NCI-H2081 (cell line): Measurements from ENCODE around the gene PPARD.
"Not testable (repeated sequence)": the region's sequence is repeated elsewhere in the genome, so short reads cannot be mapped to it uniquely, and the experiment has no call there.

Experiments
- DNase-seq, 2 experiments: peaks; one replicate each; lab custom pipeline; 2025; lab: John Stamatoyannopoulos, UW

The PPARD gene

GRCh38 chr6:35438378-35439065, 96.2 kb downstream of the PPARD start:
- not testable (repeated sequence) for DNase-seq

GRCh38 chr6:35439308-35439707, 97.0 kb downstream of the PPARD start:
- DNase-seq, result no peak

- no peak for DNase-seq
Measured at GRCh38 chr6:35441205-35441604, 98.8 kb downstream of the PPARD start.

DNA sequence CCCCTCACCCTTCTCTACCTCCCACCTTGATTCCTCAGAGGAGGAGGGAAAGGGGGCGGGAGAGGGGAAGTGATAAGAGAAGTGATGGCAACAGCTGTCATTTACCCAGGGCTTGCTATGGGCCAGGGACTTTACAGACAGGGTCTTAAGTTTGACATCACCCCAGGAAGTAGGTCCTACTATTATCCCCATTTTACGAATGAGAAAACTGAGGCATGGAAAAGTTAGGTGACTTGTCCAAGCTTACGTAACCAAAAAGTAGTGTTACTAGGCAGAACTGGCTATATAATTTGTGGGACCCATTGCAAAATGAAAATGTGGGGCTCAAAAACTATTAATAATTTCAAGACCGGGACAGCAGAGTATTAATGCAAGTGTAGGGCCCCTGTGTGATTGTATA, 99.3 kb downstream of the PPARD start:
- DNase-seq, result no peak

- no peak for DNase-seq
Measured at GRCh38 chr6:35442693-35443092, 100.3 kb downstream of the PPARD start.

DNA sequence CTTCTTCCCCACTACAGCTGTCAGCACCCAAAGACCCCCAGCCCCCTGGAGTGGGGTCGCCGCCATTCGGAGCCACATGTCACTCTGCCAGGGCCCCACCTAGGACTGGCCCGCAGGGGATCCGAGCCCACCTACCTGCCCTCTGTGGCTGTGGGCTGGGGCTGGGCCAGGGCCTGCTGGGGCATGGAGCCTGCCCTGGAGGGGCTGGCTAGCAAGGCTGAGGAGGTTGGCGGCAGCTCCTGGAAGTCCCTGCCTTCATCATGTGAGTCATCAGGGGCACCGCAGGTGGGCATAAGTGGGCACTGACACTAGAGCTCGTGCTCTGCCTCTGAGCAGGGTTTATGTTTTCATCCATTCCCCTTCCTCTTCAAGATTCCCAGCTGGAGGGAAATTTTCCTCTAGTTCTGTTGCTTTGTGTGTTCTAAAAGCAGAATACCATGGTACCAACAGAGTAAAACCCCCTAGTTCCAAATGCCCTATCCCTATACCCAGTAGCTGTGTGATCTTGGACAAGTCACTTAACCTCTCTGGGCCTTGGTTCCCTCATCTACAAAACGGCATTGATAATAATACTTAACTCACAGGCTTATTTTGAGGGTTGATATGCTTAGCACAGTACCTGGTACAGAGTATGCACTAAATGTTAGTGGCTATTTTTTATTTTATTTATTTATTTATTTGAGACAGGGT, 101.1 kb downstream of the PPARD start:
- no peak for DNase-seq

- no peak for DNase-seq
Measured at GRCh38 chr6:35445691-35446090, 103.3 kb downstream of the PPARD start.

DNA sequence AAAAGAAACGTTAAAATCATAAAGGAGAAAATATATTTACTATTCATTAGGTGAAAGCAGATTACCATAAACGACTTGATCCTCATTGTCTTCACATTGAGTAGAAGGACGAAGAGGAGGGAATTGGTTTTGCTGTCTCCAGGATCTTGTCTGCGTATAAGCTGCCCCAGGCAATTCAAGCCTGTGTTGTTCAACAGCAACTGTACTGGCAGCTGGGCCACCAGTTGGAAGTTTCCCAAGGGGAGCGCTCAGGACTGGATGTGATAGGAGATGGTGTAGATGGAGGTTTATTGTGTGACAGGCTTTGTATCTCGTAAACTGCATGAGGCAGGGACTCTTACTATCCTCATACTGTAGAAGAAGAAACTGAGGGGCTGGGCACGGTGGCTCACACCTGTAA, 105.8 kb downstream of the PPARD start:
- no peak for DNase-seq

DNA sequence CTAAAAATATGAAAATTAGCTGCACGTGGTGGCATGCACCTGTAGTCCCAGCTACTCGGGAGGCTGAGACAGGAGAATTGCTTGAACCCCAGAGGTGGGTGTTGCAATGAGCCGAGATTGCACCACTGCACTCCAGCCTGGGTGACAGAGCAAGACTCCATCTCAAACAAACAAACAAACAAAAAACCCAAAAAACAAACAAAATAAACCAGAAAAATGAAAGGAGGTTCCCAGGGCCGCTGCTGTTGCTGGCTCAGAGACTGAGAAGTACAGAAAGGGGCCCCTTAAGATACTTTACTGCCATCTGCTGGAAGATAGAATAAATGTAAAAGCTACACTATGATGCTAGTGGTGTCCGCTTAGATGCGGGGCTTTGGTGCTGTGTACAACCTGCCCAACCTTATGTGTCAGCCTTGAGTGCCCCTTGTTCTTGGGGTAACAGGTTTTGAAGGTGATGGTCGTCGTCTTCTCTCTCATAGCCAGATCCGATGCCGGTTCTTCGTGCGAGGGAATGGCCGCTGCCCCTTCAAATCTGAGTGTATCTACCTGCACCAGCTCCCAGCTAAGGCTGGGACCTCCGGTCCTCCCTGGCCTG, 107.0 kb downstream of the PPARD start:
- DNase-seq, result peak; percentile 69 to 76

DNA sequence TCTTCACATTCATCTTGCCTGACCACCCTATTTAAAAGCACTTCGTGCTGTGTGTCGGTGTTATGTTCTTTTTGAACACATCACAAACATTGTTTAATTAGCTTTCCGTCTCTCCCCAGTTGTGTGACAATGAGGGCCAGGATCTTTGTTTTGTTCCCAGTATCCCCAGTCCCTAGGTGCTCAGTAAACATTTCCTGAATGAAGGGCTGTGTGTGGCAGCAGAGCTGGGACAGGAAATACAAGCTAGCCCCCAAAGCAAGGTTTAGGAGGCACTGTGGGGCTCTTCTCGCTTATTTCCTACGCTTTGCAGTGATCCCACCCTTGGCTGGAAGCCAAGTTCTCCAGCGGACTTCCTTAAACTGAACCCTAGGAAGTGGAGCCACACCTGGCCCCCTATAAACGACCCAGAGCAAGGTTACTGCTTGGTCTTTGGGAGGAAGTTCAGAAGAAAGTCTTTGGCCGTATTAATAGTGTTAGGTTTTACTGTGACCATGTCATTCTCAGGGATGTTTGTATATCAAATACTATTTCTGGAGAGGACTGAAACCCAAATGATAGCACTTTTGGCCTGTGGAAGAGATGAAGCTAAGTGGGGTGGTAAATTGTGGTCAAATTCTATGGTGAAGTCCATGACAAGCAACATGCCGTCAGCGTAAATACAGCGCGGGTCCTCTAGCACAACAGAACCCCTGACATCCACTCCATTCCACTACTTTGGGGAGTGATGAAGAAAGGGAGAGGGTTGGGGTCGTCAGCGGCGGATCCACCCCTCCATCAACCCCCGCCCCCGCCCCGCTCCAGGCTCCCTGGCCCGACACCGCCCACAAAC, 109.2 kb downstream of the PPARD start:
- peak in 1 of 2 experiments; percentile 31 for DNase-seq

DNA sequence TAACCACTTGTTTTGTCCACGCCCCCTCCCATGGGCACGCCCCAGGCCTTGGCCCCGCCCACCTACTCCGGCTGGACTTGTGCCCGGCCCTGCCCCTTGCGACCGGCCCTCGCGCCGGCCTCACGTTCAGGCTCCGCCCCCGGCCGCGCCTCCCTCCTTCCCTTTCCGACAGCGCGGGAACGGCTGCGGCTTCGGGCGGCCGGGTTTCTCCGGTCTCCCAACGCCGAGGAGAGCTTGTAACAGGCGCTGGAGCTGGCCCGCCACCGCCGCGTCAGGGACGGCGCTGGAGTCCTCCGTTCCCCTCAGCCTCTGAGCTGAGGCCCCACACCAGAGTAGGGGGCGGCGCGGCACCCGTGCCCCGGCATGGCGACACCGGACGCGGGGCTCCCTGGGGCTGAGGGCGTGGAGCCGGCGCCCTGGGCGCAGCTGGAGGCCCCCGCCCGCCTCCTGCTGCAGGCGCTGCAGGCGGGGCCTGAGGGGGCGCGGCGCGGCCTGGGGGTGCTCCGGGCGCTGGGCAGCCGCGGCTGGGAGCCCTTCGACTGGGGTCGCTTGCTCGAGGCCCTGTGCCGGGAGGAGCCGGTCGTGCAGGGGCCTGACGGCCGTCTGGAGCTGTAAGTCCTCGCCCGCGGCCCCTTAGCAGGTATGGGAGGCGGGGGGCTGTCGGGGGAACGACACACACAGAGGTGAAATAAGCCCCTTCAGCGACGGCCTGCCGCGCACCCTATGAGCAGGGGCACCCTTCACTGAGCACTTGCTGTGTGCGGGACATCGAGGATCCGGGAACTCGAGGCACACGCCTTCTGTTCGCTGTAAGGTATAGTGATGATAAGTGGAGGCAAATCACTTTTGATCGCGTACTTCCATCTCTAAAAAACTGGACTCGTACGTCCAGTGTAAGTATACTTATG, 110.1 kb downstream of the PPARD start, which contains the start of gene FANCE:
TSS of gene FANCE (plus strand) at position 156 of the 908 bp plus-strand sequence. CDS start at position 364, 208 bp downstream.
- DNase-seq, result peak; percentile 85 to 91

- no peak for DNase-seq
Measured at GRCh38 chr6:35453236-35453635, 110.9 kb downstream of the PPARD start.

DNA sequence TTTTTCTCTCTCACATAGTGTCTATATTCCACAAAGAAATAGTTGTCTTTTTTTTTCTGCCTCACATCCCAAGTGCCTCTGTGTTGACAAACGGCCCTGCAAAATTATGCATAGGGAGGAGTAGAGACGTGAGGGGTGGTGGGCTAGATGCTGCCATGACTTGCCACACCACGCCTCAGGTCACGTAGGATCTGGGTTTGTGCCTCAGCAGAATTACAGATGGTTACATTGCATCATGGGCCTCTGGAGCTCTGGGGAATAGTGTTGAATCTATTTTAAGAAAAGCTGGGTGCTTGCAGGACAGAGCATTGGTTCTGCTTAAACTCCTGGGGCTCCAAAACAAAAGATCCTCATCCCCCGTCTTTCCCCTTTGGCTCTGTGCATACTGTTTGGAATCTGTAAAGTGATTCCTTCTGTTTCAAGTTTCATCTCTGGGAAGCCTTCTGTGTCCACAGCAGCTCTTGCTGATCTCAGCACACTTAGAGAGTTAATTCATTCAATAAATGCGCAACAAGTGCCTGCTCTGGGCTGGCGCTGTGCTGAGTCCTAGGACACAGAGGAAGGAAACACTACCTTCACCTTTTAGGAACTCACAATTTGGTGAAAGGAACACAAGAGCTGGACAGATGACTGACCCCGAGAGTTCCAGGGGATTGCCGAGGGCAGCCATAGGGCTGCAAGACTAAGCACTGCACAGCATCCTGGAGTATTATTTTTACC, 112.2 kb downstream of the PPARD start:
- no peak for DNase-seq

DNA sequence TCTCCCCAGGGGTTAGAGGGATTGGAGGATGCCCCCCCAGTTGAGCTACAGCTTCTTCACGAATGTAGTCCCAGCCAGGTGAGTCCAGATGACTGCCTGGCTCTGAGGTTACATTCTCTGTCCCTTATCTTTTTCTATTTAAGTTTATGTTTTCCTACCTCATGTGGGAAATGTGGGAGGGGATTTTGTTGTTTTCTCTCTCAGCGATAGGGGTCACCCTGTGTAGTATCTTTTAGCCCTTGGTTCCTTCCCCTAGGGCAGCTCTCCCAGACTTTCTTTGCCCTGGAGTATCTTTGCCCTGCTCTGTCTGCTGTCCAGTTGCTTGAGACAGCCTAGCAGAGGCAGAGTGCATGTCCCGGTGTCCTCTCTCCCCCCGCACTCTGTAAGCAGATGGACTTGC, 115.5 kb downstream of the PPARD start:
- DNase-seq, result no peak

- DNase-seq, result no peak
Measured at GRCh38 chr6:35461270-35461669, 118.9 kb downstream of the PPARD start.

GRCh38 chr6:35463292-35463691, 120.9 kb downstream of the PPARD start:
- no peak for DNase-seq

DNA sequence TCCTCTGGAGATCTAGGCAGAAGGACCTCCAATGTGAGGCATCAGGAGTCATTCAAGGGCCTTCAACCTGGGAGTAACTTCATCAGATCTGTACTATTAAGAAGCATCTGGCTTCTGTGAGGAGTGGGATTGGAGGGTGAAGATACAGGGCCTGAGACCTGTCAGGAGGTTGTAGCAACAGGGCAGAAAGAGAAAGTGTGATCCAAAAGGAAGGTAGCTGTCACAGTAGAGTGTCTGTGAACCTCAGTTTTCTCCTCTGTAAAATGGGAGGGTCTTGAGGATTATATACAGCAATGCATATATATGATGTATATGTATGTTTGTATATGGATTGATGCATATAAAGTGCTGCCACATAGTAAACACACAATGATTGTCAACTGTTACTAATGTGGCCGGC, 123.3 kb downstream of the PPARD start:
- DNase-seq, result no peak

DNA sequence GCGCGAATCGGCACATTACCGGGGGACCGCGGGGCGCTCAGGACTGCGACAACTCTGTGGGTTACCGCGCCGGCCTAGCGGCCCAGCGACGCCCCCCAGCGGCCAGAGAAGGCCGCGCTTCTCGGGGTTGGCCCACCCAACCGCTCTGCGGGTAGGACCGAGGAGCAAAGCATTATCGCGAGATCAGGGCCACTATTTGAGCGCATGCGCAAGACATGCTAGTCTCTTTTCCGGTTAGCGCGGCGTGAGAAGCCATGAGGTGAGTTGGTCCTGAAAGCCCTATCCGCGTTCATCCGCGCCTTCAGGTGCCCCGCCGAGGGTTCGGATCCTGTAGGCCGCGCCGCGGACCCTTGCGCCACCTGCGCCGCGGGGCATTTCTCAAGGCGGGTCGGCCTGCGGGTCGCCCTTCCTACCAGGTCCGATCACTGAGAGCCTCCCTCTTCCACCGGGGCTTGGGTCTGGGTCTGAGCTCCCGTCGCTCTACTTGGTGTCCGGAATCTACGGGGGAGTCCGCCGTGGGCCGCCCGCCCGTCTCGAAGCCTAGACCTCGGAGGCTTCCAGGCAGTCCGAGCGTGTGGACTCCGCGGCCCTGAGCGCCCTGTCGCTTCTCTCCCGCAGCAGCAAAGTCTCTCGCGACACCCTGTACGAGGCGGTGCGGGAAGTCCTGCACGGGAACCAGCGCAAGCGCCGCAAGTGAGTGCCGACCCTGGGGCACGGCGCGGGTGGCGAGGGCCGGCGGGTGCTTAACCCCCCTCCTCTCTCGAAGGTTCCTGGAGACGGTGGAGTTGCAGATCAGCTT, 126.0 kb downstream of the PPARD start, which contains the start of gene RPL10A:
TSS of gene RPL10A (plus strand) at position 221 of the 799 bp plus-strand sequence. CDS start at position 255, 34 bp downstream.
- DNase-seq, result peak; percentile 92 to 97

- DNase-seq, result peak in 1 of 2 experiments; percentile 61
Measured at GRCh38 chr6:35468980-35469750, 126.8 kb downstream of the PPARD start.
